Epithelial cell of esophagus (primary cell): ENCODE measurements around the gene PABPN1L.

Experiments used
- DNase-seq: peaks from one replicate; pipeline ENCODE4 v3.0.0; 2010; ENCODE audit warnings: low read depth
- H3K4me3 ChIP-seq: 2 replicates; pipeline ENCODE4 v1.5.1; 2011; ENCODE audit warnings: mild to moderate bottlenecking, low read length, control low read depth
- TF ChIP-seq, protein P1 (sequence below): IDR thresholded peaks from 2 replicates; pipeline ENCODE4 v1.5.1; 2011; ENCODE audit warnings: low read depth, mild to moderate bottlenecking, low read length, control low read depth, inconsistent platforms; ENCODE audit not compliant: insufficient read depth; ENCODE audit errors: missing control alignments

Gene PABPN1L

DNA sequence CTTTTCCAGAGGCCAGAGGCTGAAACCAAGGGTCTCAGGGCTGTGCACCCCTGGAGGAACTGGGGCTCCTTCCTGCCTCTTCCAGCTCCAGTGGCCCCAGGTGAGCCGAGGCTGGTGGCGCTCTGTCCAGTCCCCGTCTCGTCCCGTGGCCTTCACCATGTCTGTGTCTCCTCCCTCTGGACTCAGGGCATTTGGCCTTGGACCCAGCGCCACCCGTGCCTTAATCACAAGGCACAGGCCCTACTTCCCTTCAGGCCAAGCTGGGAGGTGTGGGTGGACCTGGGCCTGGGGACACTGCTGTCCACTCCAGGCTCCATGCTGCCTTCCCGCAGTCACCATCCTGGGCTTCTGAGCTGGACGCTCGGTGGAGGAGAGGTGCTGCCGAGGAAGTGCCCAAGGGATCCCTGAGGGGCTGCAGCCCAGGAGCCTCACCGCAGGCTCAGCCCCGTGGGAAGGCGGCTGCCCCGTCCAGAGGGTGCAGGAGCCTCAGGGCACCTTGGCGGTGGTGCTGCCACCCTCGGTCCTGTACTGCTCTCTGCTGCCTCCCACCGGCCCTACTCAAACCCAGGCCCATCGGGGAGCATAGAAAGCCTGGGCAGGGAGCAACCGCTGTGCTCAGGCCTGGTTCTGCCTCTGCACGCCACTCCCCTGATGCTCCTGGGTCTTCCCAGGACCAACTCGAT is 45.2 kb downstream of the PABPN1L start:
- no peak overlapping the region for H3K4me3 ChIP-seq
- TF ChIP-seq, protein P1, sequence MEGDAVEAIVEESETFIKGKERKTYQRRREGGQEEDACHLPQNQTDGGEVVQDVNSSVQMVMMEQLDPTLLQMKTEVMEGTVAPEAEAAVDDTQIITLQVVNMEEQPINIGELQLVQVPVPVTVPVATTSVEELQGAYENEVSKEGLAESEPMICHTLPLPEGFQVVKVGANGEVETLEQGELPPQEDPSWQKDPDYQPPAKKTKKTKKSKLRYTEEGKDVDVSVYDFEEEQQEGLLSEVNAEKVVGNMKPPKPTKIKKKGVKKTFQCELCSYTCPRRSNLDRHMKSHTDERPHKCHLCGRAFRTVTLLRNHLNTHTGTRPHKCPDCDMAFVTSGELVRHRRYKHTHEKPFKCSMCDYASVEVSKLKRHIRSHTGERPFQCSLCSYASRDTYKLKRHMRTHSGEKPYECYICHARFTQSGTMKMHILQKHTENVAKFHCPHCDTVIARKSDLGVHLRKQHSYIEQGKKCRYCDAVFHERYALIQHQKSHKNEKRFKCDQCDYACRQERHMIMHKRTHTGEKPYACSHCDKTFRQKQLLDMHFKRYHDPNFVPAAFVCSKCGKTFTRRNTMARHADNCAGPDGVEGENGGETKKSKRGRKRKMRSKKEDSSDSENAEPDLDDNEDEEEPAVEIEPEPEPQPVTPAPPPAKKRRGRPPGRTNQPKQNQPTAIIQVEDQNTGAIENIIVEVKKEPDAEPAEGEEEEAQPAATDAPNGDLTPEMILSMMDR: no peak
- DNase-seq: no peak

DNA sequence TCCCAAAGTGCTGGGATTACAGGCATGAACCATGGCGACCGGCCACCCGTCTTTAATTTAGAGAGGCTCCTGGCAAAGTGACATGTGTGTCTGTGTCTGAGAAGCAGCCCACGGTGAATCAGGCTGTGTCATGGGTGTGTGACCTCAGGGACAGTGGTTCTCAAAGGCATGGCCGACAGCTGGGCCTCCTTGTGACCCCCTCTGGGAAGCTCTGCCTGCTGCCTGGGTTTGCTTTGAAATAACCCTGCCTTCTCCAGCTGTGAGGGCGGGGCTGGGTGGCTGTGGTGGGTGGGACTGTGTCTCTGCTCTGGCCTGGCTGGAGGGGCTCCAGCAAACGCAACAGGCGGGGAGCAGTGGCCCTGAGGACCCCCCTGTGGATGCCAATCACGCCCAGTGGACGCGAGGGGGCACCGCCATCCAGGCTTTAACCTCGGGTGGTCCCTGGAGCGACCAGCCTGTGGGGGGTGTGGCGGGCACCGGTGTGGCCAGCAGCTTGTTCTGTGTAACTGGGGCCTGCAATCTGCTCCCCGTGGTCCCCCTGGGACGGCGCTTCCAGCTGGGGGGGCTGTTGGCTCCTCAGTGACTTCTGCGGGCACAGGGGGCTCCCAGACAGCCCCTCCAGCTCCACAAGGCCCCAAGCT is 46.0 kb downstream of the PABPN1L start:
- H3K4me3 ChIP-seq: no peak overlapping the region
- no peak for DNase-seq
- TF ChIP-seq, protein P1: no peak

DNA sequence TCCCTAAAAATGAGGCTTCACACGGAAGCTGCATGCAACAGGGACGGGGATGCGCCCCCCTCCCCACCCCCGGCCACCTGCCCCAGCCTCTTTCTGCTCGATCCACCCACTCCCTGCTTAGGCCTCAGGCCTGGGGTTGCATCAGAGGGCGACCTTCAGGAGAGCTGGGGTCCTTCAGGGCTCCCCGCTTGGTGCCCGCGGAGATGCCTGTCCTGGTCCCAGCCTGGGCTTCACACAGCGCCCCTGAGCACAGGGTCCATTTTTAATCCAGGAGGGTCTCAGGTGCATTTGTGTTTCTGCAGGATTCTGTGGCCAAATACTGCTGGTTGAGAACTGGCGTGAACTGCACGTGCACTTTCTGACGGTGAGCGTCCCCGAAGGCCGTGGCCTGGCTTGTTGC is 47.3 kb downstream of the PABPN1L start:
- H3K4me3 ChIP-seq: no peak overlapping the region
- TF ChIP-seq, protein P1: no peak
- no peak for DNase-seq

DNA sequence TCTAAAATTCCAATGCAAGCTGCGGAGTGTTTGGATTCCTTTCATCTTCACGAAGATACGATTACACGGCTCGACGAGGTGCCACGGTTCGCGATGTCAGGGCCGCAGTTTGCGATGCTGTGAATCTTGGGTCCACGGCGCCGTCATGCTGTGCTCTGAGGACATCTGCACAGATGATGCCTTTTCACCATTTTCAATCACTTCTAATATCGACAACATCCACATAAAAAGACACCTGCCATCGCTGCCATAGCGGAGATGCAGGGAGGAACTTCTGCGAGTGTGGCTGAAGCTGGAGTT is 47.9 kb downstream of the PABPN1L start:
- no peak for DNase-seq
- TF ChIP-seq, protein P1: no peak
- no peak overlapping the region for H3K4me3 ChIP-seq

DNA sequence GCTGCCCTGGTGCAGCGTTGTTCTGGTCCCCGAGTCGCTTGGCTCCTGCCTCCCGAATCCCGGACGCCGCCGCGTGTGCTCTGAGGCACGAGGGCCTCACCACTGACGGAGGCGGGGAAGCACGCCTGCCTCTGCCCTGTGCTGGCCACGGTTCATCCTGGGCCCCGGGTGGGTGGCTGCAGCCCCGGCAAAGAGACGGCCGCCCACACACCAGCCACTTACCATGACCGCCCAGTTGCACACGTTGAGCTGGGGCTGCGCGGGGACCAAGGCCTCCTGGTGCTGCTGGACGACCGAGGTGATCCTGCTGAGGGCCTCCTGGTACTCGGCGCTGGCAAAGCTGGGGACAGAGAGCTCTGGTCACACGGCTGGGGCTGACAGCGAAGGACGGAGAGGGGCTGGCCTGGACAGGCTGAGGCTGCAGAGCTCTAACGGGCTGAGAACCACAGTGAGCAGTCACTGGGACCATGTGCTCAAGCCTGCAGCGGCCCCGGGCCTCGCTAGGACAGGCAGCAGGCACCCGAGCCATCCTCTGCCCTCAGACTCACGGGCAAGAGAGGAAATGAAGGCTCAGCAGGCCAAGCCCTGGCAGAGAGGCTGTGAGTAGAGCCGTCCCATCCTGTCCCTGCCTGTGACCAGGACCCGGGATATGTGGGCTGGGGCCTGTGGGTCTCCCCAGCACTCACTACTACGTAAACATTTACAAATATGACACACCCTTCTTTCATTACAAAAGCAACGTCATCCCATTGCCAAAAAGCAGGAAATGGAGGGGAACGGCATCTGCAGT is 48.5 kb downstream of the PABPN1L start:
- H3K4me3 ChIP-seq: no peak overlapping the region
- TF ChIP-seq, protein P1: no peak
- DNase-seq: peak; percentile 32

DNA sequence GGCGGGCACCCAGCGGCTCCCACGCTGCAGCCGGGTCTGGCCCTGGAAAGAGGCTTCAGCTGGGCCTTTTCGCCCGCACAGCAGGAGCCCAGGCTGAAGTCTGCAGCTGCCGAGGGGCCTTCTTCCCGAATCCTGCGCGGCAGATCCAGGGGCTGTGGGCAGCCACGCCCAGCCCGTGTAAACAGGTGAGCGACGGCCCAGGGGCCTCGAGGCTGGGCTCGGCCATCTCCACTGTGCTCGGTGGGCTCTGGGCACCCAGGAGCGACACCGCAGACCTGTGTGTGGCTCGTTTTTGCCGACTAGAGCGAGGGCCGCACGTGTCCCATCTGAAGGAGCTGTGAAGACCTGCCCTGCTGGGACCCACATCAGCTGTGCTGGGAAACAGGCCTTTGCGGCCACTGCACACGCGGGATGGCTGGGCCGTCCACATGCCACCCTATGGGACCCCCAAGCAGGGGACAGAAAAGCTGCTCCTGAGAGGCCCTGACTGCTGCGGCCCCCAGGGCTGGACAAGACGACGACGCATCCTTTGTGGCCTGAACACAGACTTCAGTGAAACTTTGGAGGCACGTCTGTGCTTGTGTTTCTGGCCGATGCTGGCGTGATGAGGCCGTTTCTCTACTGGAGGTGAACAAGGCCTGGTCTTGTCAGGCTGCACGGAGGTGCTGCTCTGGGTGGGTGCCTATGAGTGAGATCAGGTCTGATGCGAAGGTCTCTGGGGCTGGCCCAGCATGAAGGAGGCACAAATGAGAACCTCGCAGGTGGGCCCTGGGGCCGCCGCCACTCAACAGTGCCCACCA is 49.5 kb downstream of the PABPN1L start:
- TF ChIP-seq, protein P1: no peak
- H3K4me3 ChIP-seq: no peak overlapping the region
- DNase-seq: peak; percentile 71
